ENCODE measurements around the gene NDUFB5. TPM values are rescaled to one million over a fixed set of nuclear protein-coding genes. Genes with fewer than 3 reads are reported as not detected.

The NDUFB5 gene
- total RNA-seq, 4 donors from 2014 or later, result 55.9 to 123 (median 95.2) TPM

DNA sequence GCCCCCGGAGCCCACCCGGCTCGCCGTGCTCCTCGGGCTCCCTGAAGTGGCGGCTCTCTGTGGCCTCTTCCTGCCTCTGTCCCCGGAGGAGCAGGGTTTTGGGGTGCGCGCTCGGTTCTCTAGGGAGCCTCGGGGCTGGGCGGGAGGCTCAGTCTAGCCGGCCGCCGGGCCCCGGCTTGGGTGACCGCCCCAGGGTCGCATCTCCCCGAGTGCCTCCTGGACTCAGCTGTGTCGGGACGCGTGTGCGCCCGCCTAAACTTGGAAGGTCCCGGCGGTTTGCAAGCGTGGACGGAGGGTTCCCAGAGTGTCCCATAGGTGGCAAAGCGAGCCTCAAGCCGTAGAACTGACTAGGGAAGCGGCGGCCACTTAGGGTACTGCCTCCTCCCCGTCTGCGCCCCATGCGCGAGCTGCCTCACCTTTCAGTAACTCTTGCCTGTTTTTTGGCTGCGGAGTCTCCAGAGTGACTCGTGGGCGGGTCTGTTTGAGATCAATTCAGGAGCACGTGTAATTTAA lies 41.3 kb upstream of the NDUFB5 start:
- intact Hi-C loops (cut with DNase I), result loop anchor here (10.0 kb wide), 1 partner anchor 219 kb away; the partner anchor contains the start of gene MFN1
- no peaks in the 10 kb centered on the region for H3K36me3 ChIP-seq
- H3K4me1 ChIP-seq, result peaks cover 8 to 25% (median 10%) of the 10 kb centered on the region in 3 donors
- TF ChIP-seq, protein P1, sequence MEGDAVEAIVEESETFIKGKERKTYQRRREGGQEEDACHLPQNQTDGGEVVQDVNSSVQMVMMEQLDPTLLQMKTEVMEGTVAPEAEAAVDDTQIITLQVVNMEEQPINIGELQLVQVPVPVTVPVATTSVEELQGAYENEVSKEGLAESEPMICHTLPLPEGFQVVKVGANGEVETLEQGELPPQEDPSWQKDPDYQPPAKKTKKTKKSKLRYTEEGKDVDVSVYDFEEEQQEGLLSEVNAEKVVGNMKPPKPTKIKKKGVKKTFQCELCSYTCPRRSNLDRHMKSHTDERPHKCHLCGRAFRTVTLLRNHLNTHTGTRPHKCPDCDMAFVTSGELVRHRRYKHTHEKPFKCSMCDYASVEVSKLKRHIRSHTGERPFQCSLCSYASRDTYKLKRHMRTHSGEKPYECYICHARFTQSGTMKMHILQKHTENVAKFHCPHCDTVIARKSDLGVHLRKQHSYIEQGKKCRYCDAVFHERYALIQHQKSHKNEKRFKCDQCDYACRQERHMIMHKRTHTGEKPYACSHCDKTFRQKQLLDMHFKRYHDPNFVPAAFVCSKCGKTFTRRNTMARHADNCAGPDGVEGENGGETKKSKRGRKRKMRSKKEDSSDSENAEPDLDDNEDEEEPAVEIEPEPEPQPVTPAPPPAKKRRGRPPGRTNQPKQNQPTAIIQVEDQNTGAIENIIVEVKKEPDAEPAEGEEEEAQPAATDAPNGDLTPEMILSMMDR (IDR thresholded peaks at IDR 0.05), result peak; percentile 21 to 82 (median 63)
- TF ChIP-seq POLR2A (IDR thresholded peaks at IDR 0.05), result no peak
- H3K9me3 ChIP-seq, result no peaks in the 10 kb centered on the region
- no peaks in the 10 kb centered on the region for H3K27me3 ChIP-seq
- H3K27ac ChIP-seq, result peak overlapping the region; percentile 90 to 96 (median 94)
- no peak for DNase-seq
- H3K4me3 ChIP-seq, result peak overlapping the region; percentile 84 to 98 (median 94)
- 0% methylated on average over 5 to 15 of the region's 40 CpGs for WGBS, 2 donors

DNA sequence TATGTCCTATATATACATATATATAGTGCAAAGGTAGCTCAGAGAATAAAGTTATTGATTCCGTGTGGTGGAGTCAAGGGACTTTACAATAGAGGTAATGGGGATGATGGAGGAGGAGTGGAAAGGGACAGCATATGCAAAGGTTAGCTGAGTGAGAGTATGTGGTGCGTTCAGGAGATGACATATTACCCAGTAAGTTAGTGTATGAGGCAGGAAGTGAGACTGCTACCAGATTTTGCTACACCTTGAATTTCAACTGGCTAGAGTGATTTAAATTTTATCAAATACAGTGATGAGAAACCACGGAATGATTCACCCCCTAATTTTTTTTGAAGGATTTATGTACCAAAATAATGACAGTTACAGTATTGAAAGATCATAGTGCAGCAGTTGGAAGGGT lies 39.1 kb upstream of the NDUFB5 start:
- WGBS, 2 donors, result 65 to 67% methylated on average over 3 of the region's 3 CpGs
- H3K9me3 ChIP-seq, result no peaks in the 10 kb centered on the region
- H3K27me3 ChIP-seq, result no peaks in the 10 kb centered on the region
- DNase-seq, result no peak
- no peak overlapping the region for H3K27ac ChIP-seq
- intact Hi-C loops (cut with DNase I), result loop anchor here (10.0 kb wide), 1 partner anchor 221 kb away; the partner anchor contains the start of gene MFN1
- TF ChIP-seq, protein P1 (IDR thresholded peaks at IDR 0.05), result no peak
- TF ChIP-seq POLR2A (IDR thresholded peaks at IDR 0.05), result no peak
- H3K36me3 ChIP-seq, result peaks cover 0 to 16% (median 2%) of the 10 kb centered on the region in 3 donors
- peaks cover 8 to 25% (median 10%) of the 10 kb centered on the region in 3 donors for H3K4me1 ChIP-seq
- H3K4me3 ChIP-seq, result no peak overlapping the region

DNA sequence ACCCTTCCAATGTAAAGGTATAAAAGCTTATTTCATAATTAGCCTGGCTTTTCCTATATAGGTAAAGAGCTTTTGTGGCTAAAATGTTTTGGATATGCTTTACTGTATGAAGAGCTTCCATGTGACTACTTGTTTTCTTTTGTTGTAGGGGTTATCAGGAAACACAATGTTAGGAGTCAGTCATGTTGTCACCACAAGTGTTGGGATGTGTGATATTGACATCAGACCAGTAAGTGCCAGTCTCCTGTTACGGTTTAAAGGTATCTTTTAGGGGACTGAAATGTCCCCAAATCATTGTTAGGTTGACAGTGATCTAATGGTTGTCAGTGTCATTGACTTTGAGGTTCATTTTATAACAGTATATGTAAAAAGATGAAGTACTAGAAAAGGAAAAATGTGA lies 23.6 kb upstream of the NDUFB5 start:
- no peak for TF ChIP-seq POLR2A (IDR thresholded peaks at IDR 0.05)
- TF ChIP-seq, protein P1 (IDR thresholded peaks at IDR 0.05), result no peak
- Histone ChIP-seq H3K4me1 (no peaks in the 10 kb centered on the region), H3K4me3 (no peak overlapping the region), H3K27me3 (no peaks in the 10 kb centered on the region), H3K9me3 (no peaks in the 10 kb centered on the region), H3K27ac (no peak overlapping the region), H3K36me3 (peaks cover 0 to 100% (median 12%) of the 10 kb centered on the region in 3 donors)
- no peak for DNase-seq
- intact Hi-C loops (cut with DNase I), result no loop called here
- WGBS, 2 donors, result 100% methylated on average over 1 of the region's 1 CpG

DNA sequence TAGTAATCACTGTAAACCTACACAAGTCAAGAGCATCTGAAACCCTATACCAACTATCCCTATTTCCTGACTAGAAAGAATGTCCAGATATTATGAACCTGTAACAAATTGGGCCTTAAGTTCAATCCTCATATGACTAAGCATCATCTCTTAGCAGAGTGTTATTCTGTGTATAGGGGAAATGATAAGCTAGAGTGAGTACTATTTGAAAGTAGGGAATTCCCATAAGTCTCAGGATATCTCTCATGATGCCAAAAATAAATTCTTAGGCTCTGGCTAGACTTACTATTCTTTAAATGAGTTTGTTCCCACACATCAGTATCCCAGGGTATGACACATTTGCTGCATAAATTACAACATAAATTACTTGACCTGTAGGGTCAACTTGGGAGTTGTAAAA lies 15.5 kb upstream of the NDUFB5 start:
- no peak for TF ChIP-seq POLR2A (IDR thresholded peaks at IDR 0.05)
- TF ChIP-seq, protein P1 (IDR thresholded peaks at IDR 0.05), result no peak
- no peaks in the 10 kb centered on the region for H3K27me3 ChIP-seq
- no peak for DNase-seq
- H3K4me1 ChIP-seq, result no peaks in the 10 kb centered on the region
- no peaks in the 10 kb centered on the region for H3K9me3 ChIP-seq
- intact Hi-C loops (cut with DNase I), result no loop called here
- peaks cover 0 to 100% (median 55%) of the 10 kb centered on the region in 3 donors for H3K36me3 ChIP-seq
- H3K27ac ChIP-seq, result no peak overlapping the region
- no peak overlapping the region for H3K4me3 ChIP-seq

DNA sequence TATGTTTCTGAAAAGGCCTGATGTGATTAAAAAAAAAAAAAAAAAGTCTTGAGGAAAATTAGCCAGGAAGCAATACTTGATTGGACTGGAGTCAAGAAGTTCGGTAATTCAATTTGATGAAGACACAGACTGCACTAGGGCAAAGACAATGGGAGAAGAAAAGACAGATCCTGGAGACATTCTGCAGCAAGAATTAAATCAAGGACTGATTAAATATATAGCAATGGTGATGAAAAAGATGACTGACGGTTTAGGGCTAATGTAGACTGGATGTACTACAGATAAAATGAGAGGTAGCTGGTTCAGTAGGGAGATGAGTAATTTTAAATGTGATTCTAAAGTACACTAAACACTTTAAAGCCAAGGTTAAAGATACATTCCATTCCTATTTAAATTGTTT lies 13.9 kb upstream of the NDUFB5 start:
- Histone ChIP-seq H3K36me3 (peaks cover 0 to 100% (median 53%) of the 10 kb centered on the region in 3 donors), H3K4me3 (no peak overlapping the region), H3K27ac (no peak overlapping the region), H3K27me3 (no peaks in the 10 kb centered on the region), H3K9me3 (no peaks in the 10 kb centered on the region), H3K4me1 (no peaks in the 10 kb centered on the region)
- intact Hi-C loops (cut with DNase I), result no loop called here
- WGBS, 2 donors, result 71 to 76% methylated on average over 2 of the region's 2 CpGs
- TF ChIP-seq POLR2A (IDR thresholded peaks at IDR 0.05), result no peak
- TF ChIP-seq, protein P1 (IDR thresholded peaks at IDR 0.05), result no peak
- DNase-seq, result no peak
